K562 (cell line): ENCODE results near the gene ERC2. TPM values are rescaled to one million over a fixed set of nuclear protein-coding genes. Genes with fewer than 3 reads are reported as not detected.

Experiments
- ATAC-seq: fragments of 200-7000 bp; cut with Tn5 transposase; 3 replicates; pipeline ENCODE4 v1.9.1; 2020; ENCODE audit warnings: moderate library complexity
- BruUV-seq: library from RNA; stranded (reverse); fragments of 400-500 nt; replicated peaks from 2 replicates; lab custom pipeline; 2021; lab: Mats Ljungman, UMichigan
- CTCF ChIA-PET: fragments of 300-600 bp; formaldehyde crosslinking; extraction: SDS; loops from one replicate; lab custom pipeline; 2021; ENCODE audit warnings: low intra/inter-chr PET ratio; lab: Yijun Ruan, JAX
- POLR2A ChIA-PET: fragments of 300-600, 350-650 bp; sonication (Branson Sonifier 250); formaldehyde crosslinking; extraction: SDS; loops from one replicate; lab custom pipeline; 2021; ENCODE audit warnings: antibody characterized with exemption, inconsistent platforms; lab: Yijun Ruan, JAX
- DNase-seq, 4 experiments: peaks; one replicate each; pipeline versions ENCODE4 v3.0.0 to v3.0.0-alpha.2; 2011 to 2018; ENCODE audit warnings: low spot score in 3 of 4, mixed read lengths in 3 of 4; ENCODE audit errors: extremely low read depth in 1 of 4
- FAIRE-seq: peaks from 2 replicates; lab custom pipeline; 2011; peaks lifted over from hg19 to GRCh38; lab: Jason Lieb, UNC
- H2AFZ ChIP-seq: 2 replicates; pipeline ENCODE4 v1.6.0; 2011; ENCODE audit warnings: low read depth, low read length, control low read depth, inconsistent platforms
- H3K27ac ChIP-seq: fragments of 200-600 bp; 3 replicates; pipeline ENCODE4 v1.8.0; 2011; ENCODE audit warnings: low read depth, mild to moderate bottlenecking, control low read depth, inconsistent platforms, low read length, moderate library complexity, mixed read lengths; ENCODE audit errors: extremely low read depth
- H3K27me3 ChIP-seq, 2 experiments: fragments of 300-600 bp in 1 of 2; 2 replicates in 1 of 2; 3 replicates in 1 of 2; pipeline versions ENCODE4 v1.6.0 to v1.8.0; 2011; ENCODE audit warnings: inconsistent platforms in 2 of 2, low read length in 2 of 2, mild to moderate bottlenecking in 1 of 2, mixed read lengths in 1 of 2, moderate library complexity in 1 of 2; ENCODE audit not compliant: control insufficient read depth in 2 of 2, insufficient read depth in 2 of 2
- H3K36me3 ChIP-seq: fragments of 300-600 bp; 3 replicates; pipeline ENCODE4 v1.8.0; 2011; ENCODE audit warnings: mild to moderate bottlenecking, low read length, inconsistent platforms; ENCODE audit not compliant: control insufficient read depth, insufficient read depth
- H3K4me1 ChIP-seq, 2 experiments: fragments of 200-600 bp in 1 of 2; replicated peaks in 1 of 2; 2 replicates in 1 of 2; 3 replicates in 1 of 2; pipeline versions ENCODE4 v1.5.1 to v1.8.0; 2011; ENCODE audit warnings: inconsistent platforms in 2 of 2, low read length in 2 of 2, mild to moderate bottlenecking in 1 of 2, mixed read lengths in 1 of 2, moderate library complexity in 1 of 2; ENCODE audit not compliant: control insufficient read depth in 2 of 2, insufficient read depth in 2 of 2
- H3K4me2 ChIP-seq: 2 replicates; pipeline ENCODE4 v1.6.1; 2011; ENCODE audit warnings: low read length, control low read depth, inconsistent platforms, mixed read lengths; ENCODE audit not compliant: insufficient read depth
- H3K4me3 ChIP-seq: fragments of 200-600 bp; sonication (generic), shearing (Covaris generic); 2 replicates; pipeline ENCODE4 v1.5.1; 2016; ENCODE audit warnings: control low read depth, inconsistent platforms
- H3K79me2 ChIP-seq: fragments of 200-600 bp; 3 replicates; pipeline ENCODE4 v1.8.0; 2011; ENCODE audit warnings: low read length, inconsistent platforms; ENCODE audit not compliant: control insufficient read depth, insufficient read depth
- H3K9ac ChIP-seq, 2 experiments: 2 replicates each; pipeline versions ENCODE4 v1.6.0 to v1.6.1; 2011; ENCODE audit warnings: low read depth in 2 of 2, low read length in 2 of 2, control low read depth in 1 of 2, inconsistent platforms in 1 of 2, mild to moderate bottlenecking in 1 of 2, mixed read lengths in 1 of 2; ENCODE audit not compliant: insufficient read depth in 1 of 2
- H3K9me1 ChIP-seq: one replicate; pipeline ENCODE4 v1.6.0; 2011; ENCODE audit warnings: inconsistent platforms, mild to moderate bottlenecking, low read length, moderate library complexity; ENCODE audit not compliant: control insufficient read depth, insufficient read depth
- H3K9me3 ChIP-seq: replicated peaks from 2 replicates; pipeline ENCODE4 v1.5.1; 2011; ENCODE audit warnings: low read depth, low read length, inconsistent platforms; ENCODE audit not compliant: control insufficient read depth, insufficient read depth
- H4K20me1 ChIP-seq: replicated peaks from 2 replicates; pipeline ENCODE4 v1.6.1; 2011; ENCODE audit warnings: low read length, inconsistent platforms, mixed read lengths; ENCODE audit not compliant: control insufficient read depth, insufficient read depth
- BMI1 ChIP-seq: fragments of 150-350 bp; IDR thresholded peaks from 2 replicates; pipeline ENCODE4 v1.6.1; 2014; ENCODE audit warnings: low read length
- JUND ChIP-seq, 2 experiments: IDR thresholded peaks; 2 replicates in 1 of 2; 3 replicates in 1 of 2; pipeline ENCODE4 v1.6.1; 2011; ENCODE audit warnings: borderline replicate concordance in 2 of 2, low read depth in 2 of 2, low read length in 2 of 2, improper control_type of control experiment in 1 of 2, missing biosample characterization in 1 of 2, missing genetic modification characterization in 1 of 2, missing genetic modification reagents in 1 of 2
- PTTG1 ChIP-seq: fragments of 450-650 bp; IDR thresholded peaks from 2 replicates; pipeline ENCODE4 v1.6.1; 2016; ENCODE audit warnings: low read depth, mild to moderate bottlenecking, missing genetic modification characterization, missing compliant biosample characterization
- RFX1 ChIP-seq: fragments of 450-650 bp; IDR thresholded peaks from 2 replicates; pipeline ENCODE4 v1.6.1; 2016; ENCODE audit warnings: mild to moderate bottlenecking, moderate library complexity
- TAF15 ChIP-seq: fragments of 200-400 bp; formaldehyde crosslinking; IDR thresholded peaks from 2 replicates; pipeline ENCODE4 v1.6.1; 2017; ENCODE audit warnings: mild to moderate bottlenecking, low read depth, low read length, moderate library complexity
- ZNF217 ChIP-seq: sonication (generic); formaldehyde crosslinking; IDR thresholded peaks from 2 replicates; pipeline ENCODE4 v1.8.0; 2022; ENCODE audit warnings: mild to moderate bottlenecking, missing genetic modification reagents
- ZNF407 ChIP-seq: fragments of 450-650 bp; IDR thresholded peaks from 2 replicates; pipeline ENCODE4 v1.6.1; 2016; ENCODE audit warnings: low read depth
- ZNF589 ChIP-seq: fragments of 200-800 bp; sonication (Bioruptor generic); IDR thresholded peaks from 2 replicates; pipeline ENCODE4 v1.6.1; 2016; ENCODE audit warnings: low read depth, missing genetic modification characterization, missing compliant biosample characterization
- WGBS: fragments of 100-300 bp; shearing (Covaris generic); methylation state at CpG from one replicate; pipeline ENCODE4 v1.1.6; 2016; ENCODE audit warnings: low coverage, mixed read lengths; ENCODE audit not compliant: insufficient coverage; ENCODE audit errors: missing lambda C conversion rate; 5-methylcytosine and 5-hydroxymethylcytosine counted together
- in situ Hi-C: fragments of 300-500 bp; cut with MboI; formaldehyde crosslinking; loops from 4 replicates; pipeline ENCODE4 v1.15.0; 2018; ENCODE audit warnings: inconsistent platforms, mixed read lengths
- intact Hi-C: fragments of 100-400 bp; cut with micrococcal nuclease; formaldehyde crosslinking; loops from 2 replicates; pipeline ENCODE4 v1.14.2; 2022
- polyA plus RNA-seq, 8 experiments: library from polyadenylated mRNA; depleted of rRNA in 4 of 8; stranded (reverse) in 5 of 8; unstranded in 3 of 8; fragments of >200 nt; fragmentation: Nextera tagmentation in 2 of 8; fragmentation: Illumina TruSeq in 1 of 8; extraction: Ambion mirVana in 2 of 8; extraction: Trizol in 1 of 8; gene quantifications; 2 replicates each; pipeline versions ENCODE4 v1.2.1 to v1.2.3, GENCODE V29; 2011 to 2014; ENCODE audit warnings: inconsistent platforms in 1 of 8, missing spikeins in 1 of 8
- total RNA-seq, 7 experiments: library from RNA; depleted of rRNA in 6 of 7; stranded (reverse); fragments of >200 nt in 6 of 7; fragmentation: Illumina TruSeq in 2 of 7; extraction: Trizol in 2 of 7; gene quantifications; 2 replicates each; pipeline versions ENCODE4 v1.2.1 to v1.2.3, GENCODE V29; 2011 to 2021; ENCODE audit warnings: low replicate concordance in 1 of 7
- TF ChIP-seq, protein P1 (sequence below): fragments of 250-450 bp; sonication (Bioruptor Pico); IDR thresholded peaks from 2 replicates; pipeline ENCODE4 v1.5.0; 2020; ENCODE audit warnings: mild to moderate bottlenecking, borderline replicate concordance

Gene ERC2
- total and polyA plus RNA-seq, 9 of the 15 experiments (the other 6 are each of a cell fraction or from before 2014, with no cell fraction given): 0.04 to 0.18 (median 0.07) TPM; not detected in 2

- TF ChIP-seq ZNF407: no peak
Measured at GRCh38 chr3:56282341-56282740, 185.9 kb downstream of the ERC2 start (continued).

DNA sequence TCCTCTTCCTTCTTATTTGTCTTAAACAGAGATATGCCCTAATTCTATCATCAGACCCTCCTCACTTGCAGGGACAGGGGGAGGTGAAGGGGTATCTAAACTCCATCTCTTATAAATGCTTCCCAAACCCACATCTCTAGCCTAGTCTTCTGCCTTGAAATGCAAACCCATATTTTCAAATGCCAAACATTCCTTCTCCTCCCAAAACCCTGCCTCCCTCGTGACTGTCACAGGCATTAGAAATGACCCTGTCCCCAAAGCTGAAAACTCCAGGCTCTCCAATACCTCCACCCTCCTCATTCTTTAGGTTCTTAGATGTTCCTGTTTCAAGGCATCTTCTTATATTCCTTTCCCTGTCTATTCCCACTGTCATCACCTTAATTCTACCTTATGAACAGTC, 191.0 kb downstream of the ERC2 start:
- CTCF ChIA-PET: no interaction called here
- Histone ChIP-seq H3K9me1 (no peaks in the 10 kb centered on the region), H2AFZ (no peak overlapping the region), H3K4me2 (no peak overlapping the region), H3K79me2 (no peaks in the 10 kb centered on the region), H3K4me3 (no peak overlapping the region), H3K27me3 (no peaks in the 10 kb centered on the region), H3K27ac (no peak overlapping the region), H3K4me1 (no peaks in the 10 kb centered on the region), H3K9me3 (no peaks in the 10 kb centered on the region), H3K9ac (no peak overlapping the region), H4K20me1 (no peaks in the 10 kb centered on the region), H3K36me3 (no peaks in the 10 kb centered on the region)
- DNase-seq (no peak), FAIRE-seq (no peak), ATAC-seq (no peak)
- in situ Hi-C loops: no loop called here
- intact Hi-C loops: no loop called here
- 0% methylated on average over 1 of the region's 1 CpG for WGBS
- POLR2A ChIA-PET: no interaction called here
- BruUV-seq: no TSS peak
- TF ChIP-seq, protein P1, sequence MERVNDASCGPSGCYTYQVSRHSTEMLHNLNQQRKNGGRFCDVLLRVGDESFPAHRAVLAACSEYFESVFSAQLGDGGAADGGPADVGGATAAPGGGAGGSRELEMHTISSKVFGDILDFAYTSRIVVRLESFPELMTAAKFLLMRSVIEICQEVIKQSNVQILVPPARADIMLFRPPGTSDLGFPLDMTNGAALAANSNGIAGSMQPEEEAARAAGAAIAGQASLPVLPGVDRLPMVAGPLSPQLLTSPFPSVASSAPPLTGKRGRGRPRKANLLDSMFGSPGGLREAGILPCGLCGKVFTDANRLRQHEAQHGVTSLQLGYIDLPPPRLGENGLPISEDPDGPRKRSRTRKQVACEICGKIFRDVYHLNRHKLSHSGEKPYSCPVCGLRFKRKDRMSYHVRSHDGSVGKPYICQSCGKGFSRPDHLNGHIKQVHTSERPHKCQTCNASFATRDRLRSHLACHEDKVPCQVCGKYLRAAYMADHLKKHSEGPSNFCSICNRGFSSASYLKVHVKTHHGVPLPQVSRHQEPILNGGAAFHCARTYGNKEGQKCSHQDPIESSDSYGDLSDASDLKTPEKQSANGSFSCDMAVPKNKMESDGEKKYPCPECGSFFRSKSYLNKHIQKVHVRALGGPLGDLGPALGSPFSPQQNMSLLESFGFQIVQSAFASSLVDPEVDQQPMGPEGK (CRISPR knock-in tag): no peak
- TF ChIP-seq ZNF589 (CRISPR knock-in tag) (no peak), ZNF217 (CRISPR knock-in tag) (no peak), JUND (IDR thresholded peaks at IDR 0.05; ENCODE audit: borderline replicate concordance, low read depth, low read length) (no peak), JUND (tag; IDR thresholded peaks at IDR 0.05; ENCODE audit: borderline replicate concordance, low read depth, low read length) (no peak), TAF15 (no peak), PTTG1 (tag) (no peak), RFX1 (no peak), BMI1 (no peak)
